AG04449 (cell line): Measurements from ENCODE around the gene ANXA8.

ENCODE experiments used
- CTCF ChIA-PET: fragments of 350-600 bp; formaldehyde crosslinking; extraction: SDS; loops from one replicate; lab custom pipeline; 2021; ENCODE audit warnings: antibody characterized with exemption; lab: Yijun Ruan, JAX
- POLR2A ChIA-PET: fragments of 400-600, 350-600 bp; formaldehyde crosslinking; extraction: SDS; loops from one replicate; lab custom pipeline; 2020; ENCODE audit warnings: antibody characterized with exemption, inconsistent platforms; lab: Yijun Ruan, JAX
- DNase-seq: peaks from one replicate; pipeline ENCODE4 v3.0.0-alpha.2; 2010; ENCODE audit warnings: low read depth, low spot score
- H3K4me3 ChIP-seq: 2 replicates; pipeline ENCODE4 v1.5.1; 2011; ENCODE audit warnings: low read depth, mild to moderate bottlenecking, control low read depth, low read length
- TF ChIP-seq, protein P1 (sequence below): IDR thresholded peaks from one replicate; pipeline ENCODE4 v1.5.1; 2011; ENCODE audit warnings: mild to moderate bottlenecking, moderate library complexity, low read length, control low read depth, inconsistent platforms; ENCODE audit not compliant: insufficient read depth; ENCODE audit errors: missing control alignments

ANXA8 gene

DNA sequence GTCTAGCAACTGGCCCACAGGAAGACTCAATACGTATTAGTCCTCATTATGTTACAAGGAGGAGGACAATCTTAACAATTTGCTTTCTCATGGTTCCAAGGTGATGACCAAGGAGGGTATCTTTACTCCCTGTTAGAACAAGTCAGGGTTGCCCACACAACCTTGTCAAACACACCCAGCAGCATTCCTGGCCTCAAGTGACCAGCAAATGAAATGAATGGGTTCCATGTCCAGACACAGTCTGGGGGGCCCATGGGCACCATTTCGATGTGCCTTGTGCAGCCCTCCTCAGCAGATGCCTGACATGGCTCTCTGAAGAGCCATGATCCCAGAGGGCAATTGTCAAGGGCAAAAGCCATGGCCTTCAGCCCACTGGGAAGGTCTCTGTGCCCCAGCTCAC lies 40.8 kb downstream of the ANXA8 start:
- no peak for DNase-seq
- H3K4me3 ChIP-seq: no peak overlapping the region
- CTCF ChIA-PET: no interaction called here
- TF ChIP-seq, protein P1, sequence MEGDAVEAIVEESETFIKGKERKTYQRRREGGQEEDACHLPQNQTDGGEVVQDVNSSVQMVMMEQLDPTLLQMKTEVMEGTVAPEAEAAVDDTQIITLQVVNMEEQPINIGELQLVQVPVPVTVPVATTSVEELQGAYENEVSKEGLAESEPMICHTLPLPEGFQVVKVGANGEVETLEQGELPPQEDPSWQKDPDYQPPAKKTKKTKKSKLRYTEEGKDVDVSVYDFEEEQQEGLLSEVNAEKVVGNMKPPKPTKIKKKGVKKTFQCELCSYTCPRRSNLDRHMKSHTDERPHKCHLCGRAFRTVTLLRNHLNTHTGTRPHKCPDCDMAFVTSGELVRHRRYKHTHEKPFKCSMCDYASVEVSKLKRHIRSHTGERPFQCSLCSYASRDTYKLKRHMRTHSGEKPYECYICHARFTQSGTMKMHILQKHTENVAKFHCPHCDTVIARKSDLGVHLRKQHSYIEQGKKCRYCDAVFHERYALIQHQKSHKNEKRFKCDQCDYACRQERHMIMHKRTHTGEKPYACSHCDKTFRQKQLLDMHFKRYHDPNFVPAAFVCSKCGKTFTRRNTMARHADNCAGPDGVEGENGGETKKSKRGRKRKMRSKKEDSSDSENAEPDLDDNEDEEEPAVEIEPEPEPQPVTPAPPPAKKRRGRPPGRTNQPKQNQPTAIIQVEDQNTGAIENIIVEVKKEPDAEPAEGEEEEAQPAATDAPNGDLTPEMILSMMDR: no peak
- POLR2A ChIA-PET: no interaction called here

DNA sequence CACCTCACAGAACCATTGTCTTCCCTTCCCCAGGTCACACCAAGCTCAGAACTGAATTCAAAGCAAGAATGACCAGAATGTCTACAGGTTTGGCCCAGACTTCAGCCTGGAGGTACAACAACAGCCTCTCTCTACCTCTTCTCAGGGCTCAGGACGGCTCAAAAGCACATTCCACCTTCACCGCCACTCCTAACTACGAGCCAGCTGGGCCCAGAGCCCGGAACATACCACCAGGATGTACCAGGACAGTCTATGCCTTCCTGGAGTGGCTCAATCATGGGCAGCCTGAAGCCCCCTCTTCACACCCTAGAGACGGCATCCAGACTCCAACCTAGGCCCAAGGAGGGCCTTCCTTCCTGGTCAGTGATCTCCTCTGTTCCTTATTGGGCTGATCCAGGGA lies 41.6 kb downstream of the ANXA8 start:
- DNase-seq: no peak
- ChIA-PET CTCF (interaction anchor here (3.2 kb wide), 1 partner anchor 8 kb away, joined by 11 read pairs; no protein-coding TSS in a partner anchor), POLR2A (no interaction called here)
- TF ChIP-seq, protein P1: no peak
- no peak overlapping the region for H3K4me3 ChIP-seq

DNA sequence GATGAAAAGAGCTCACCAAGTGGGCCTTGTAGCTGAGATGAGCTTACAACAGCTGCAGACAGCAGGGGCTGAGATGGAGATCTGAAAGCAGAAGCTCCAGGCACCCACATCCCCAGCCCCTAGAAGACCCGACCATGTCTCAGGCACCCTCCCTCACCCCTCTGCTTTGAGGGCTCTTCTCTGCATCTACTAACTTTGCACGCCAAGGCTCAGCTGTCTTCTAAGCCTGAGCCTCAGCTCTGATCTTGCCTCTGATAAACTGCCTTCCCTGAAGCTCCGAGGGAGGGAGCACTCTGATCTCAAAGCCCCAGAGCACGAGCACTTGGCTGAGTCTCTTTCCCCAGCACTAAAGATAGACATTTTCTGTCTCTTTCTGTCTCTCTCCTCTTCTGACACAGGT lies 42.0 kb downstream of the ANXA8 start:
- TF ChIP-seq, protein P1: no peak
- ChIA-PET POLR2A (no interaction called here), CTCF (interaction anchor here (1.1 to 3.2 kb wide), 2 partner anchors 8 to 20 kb away, joined by 3 to 11 read pairs; no protein-coding TSS in a partner anchor)
- no peak overlapping the region for H3K4me3 ChIP-seq
- no peak for DNase-seq

DNA sequence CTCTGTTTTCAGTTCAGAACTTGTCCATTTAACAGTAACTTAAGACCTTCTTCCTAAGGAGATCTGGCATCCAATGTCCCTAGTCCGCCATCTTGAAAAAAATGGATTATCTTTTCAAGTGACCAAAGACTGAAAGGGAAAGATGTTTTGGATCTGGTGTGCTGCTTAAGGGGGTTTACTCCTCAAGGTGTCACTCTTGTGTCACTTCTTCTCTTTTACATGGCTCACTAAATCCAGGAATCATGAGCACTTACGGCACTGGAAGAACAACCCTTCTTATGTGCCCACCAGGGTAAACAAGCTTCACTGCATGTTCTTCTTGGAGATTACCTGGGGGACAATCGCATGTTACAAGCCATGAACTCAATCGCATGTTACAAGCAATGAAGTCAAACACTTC lies 43.7 kb downstream of the ANXA8 start:
- ChIA-PET CTCF (interaction anchor here (0.7 to 3.2 kb wide), 2 partner anchors 10 to 21 kb away, joined by 3 to 11 read pairs; no protein-coding TSS in a partner anchor), POLR2A (no interaction called here)
- no peak overlapping the region for H3K4me3 ChIP-seq
- no peak for DNase-seq
- TF ChIP-seq, protein P1: no peak

DNA sequence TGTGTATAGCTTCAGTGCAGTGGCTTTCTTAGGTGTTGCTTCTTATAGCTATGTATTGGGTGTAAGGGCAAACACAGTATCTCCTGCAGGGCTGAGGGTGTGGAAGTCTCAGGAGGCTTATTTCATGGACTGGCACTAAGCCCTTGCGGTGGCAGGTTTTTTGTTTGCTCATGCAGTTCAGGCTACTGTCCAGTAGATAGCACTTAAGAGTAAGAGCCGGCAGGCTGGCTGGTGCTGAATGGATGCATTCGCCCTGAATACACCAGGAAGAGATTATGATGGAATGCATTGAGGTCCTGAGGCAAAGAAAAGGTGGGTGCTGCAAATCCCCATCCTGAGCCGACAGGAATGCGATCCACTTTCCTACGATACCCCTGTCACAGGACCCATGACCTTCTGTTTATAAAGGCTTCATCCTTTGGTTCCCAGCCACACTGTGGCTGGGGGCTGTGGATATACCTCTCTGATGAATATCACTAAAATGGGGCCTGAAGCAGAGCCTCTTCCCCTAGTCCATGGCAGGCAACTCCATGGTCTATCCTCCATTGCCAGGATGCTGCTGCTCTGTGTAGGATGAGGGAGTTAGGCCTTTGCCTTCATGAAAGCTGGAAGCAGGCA lies 44.9 kb downstream of the ANXA8 start:
- TF ChIP-seq, protein P1: peak; percentile 63
- H3K4me3 ChIP-seq: no peak overlapping the region
- CTCF ChIA-PET: interaction anchor here (0.6 to 3.2 kb wide), 10 partner anchors 9 to 75 kb away, joined by 3 to 13 read pairs (median 6); no protein-coding TSS in a partner anchor
- POLR2A ChIA-PET: no interaction called here
- peak; percentile 23 for DNase-seq

DNA sequence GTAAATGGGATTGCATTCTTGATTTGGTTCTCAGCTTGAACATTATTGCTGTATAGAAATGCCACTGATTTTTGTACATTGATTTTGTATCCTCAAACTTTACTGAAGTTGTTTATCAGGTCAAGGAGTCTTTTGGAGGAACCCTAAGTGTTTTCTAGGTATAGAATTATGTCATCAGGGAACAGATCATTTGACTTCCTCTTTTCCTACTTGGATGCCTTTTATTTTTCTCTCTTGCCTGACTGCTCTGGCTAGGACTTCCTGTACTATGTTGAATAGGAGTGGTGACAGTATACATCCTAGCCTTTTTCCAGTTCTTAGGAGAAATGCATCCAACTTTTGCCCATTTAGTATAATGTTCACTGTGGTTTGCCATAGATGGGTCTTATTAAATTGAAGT lies 48.8 kb downstream of the ANXA8 start:
- DNase-seq: no peak
- CTCF ChIA-PET: interaction anchor here (1.2 to 1.4 kb wide), 2 partner anchors 387 to 410 kb away, joined by 3 read pairs; no protein-coding TSS in a partner anchor
- no peak overlapping the region for H3K4me3 ChIP-seq
- TF ChIP-seq, protein P1: no peak
- POLR2A ChIA-PET: no interaction called here
